Kidney (tissue), 14 donors: ENCODE results near the gene ARSH. TPM values are rescaled to one million over a fixed set of nuclear protein-coding genes. Genes with fewer than 3 reads are reported as not detected.

Source experiments
- DNase-seq, 5 donors: peaks; one replicate each; pipeline ENCODE4 v3.0.0-alpha.2; 2013 to 2020
- FAIRE-seq: peaks from 2 replicates; lab custom pipeline; 2012; peaks lifted over from hg19 to GRCh38; lab: Jason Lieb, UNC
- H3K27ac ChIP-seq, 2 donors: one replicate each; pipeline ENCODE4 v1.7.0; 2013; ENCODE audit warnings: low read depth in 2 of 2, low read length in 2 of 2, inconsistent platforms in 1 of 2
- H3K27me3 ChIP-seq: one replicate; pipeline ENCODE4 v1.7.1; 2013; ENCODE audit warnings: low read length, inconsistent platforms; ENCODE audit not compliant: control insufficient read depth, insufficient read depth
- H3K36me3 ChIP-seq, 3 donors: one replicate each; pipeline versions ENCODE4 v1.7.0 to v1.7.1; 2013; ENCODE audit warnings: low read length in 3 of 3, control low read depth in 1 of 3, inconsistent platforms in 1 of 3; ENCODE audit not compliant: insufficient read depth in 3 of 3, control insufficient read depth in 2 of 3
- H3K4me1 ChIP-seq, 3 donors: one replicate each; pipeline versions ENCODE4 v1.7.0 to v1.7.1; 2013; ENCODE audit warnings: low read length in 3 of 3, inconsistent platforms in 1 of 3, low read depth in 1 of 3; ENCODE audit not compliant: control insufficient read depth in 2 of 3, insufficient read depth in 2 of 3
- H3K4me3 ChIP-seq, 3 donors: one replicate each; pipeline versions ENCODE4 v1.7.0 to v1.8.1; 2013; ENCODE audit warnings: low read length in 3 of 3, control low read depth in 1 of 3, inconsistent platforms in 1 of 3
- H3K9ac ChIP-seq, 3 donors: one replicate each; pipeline versions ENCODE4 v1.7.0 to v1.7.1; 2013; ENCODE audit warnings: low read length in 3 of 3, control low read depth in 1 of 3, inconsistent platforms in 1 of 3
- H3K9me3 ChIP-seq, 3 donors: one replicate each; pipeline versions ENCODE4 v1.7.0 to v1.7.1; 2013; ENCODE audit warnings: low read length in 3 of 3, control low read depth in 1 of 3, inconsistent platforms in 1 of 3; ENCODE audit not compliant: control insufficient read depth in 2 of 3, insufficient read depth in 1 of 3
- intact Hi-C: fragments of 100-400 bp; cut with DNase I; formaldehyde crosslinking; loops from one replicate; pipeline ENCODE4 v1.11.1; 2022
- polyA plus RNA-seq: library from polyadenylated mRNA; stranded (reverse); fragments of 350-450 nt; fragmentation: Illumina TruSeq; extraction: RNeasy Lipid Tissue Mini Kit (QIAGEN cat#74804); gene quantifications from one replicate; pipeline ENCODE4 v1.2.3, GENCODE V29; 2014; ENCODE audit warnings: low read depth, low replicate concordance; ENCODE audit not compliant: insufficient read depth
- total RNA-seq: library from RNA; stranded (reverse); fragmentation: NEBNext Ultra II Directional; extraction: Animal tissue kit (Norgen Biotek cat#: 25700); gene quantifications from one replicate; pipeline ENCODE4 v1.2.1, GENCODE V29; 2021
- TF ChIP-seq, protein P1 (sequence below): IDR thresholded peaks from 3 replicates; pipeline ENCODE4 v1.5.1; 2012; ENCODE audit warnings: mild to moderate bottlenecking, moderate library complexity, borderline replicate concordance; ENCODE audit not compliant: insufficient read depth; ENCODE audit errors: extremely low read depth
- donor health status: control.
- donor health status: control.
- donor health status: control.
- donor health status: control.
- donor health status: control.
- donor health status: DM: yes; HTN: yes; CAD: no.
- donor health status: Normal renal cell carcinoma (clear cell type).

Gene ARSH
- total and polyA plus RNA-seq, 2 donors from 2014 or later = not detected

DNA sequence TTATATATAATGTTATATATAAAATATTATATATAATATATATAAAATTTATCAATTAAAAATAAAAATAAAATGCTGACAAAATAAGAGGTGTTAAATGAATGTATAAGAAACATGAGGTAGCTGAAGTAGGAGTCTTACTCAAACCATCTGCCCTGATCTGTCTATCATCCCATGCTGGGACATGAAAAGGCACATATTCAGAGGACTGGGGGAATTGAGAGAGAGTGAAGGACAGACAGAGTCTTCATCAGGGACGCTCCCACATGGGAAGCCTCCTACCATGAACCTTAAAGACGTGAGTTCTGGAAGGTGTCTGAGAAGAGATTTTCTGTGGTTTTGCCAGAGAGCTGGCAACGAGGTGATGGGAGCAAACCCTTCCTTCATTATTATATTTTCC, 30.9 kb downstream of the ARSH start:
- Histone ChIP-seq H3K9ac (no peak overlapping the region), H3K4me1 (no peaks in the 10 kb centered on the region), H3K36me3 (no peaks in the 10 kb centered on the region), H3K9me3 (no peaks in the 10 kb centered on the region), H3K27me3 (no peaks in the 10 kb centered on the region), H3K4me3 (no peak overlapping the region), H3K27ac (no peak overlapping the region)
- FAIRE-seq = no peak
- intact Hi-C loops = no loop called here
- peak in 1 of 5 donors; percentile 10 for DNase-seq
- TF ChIP-seq, protein P1, sequence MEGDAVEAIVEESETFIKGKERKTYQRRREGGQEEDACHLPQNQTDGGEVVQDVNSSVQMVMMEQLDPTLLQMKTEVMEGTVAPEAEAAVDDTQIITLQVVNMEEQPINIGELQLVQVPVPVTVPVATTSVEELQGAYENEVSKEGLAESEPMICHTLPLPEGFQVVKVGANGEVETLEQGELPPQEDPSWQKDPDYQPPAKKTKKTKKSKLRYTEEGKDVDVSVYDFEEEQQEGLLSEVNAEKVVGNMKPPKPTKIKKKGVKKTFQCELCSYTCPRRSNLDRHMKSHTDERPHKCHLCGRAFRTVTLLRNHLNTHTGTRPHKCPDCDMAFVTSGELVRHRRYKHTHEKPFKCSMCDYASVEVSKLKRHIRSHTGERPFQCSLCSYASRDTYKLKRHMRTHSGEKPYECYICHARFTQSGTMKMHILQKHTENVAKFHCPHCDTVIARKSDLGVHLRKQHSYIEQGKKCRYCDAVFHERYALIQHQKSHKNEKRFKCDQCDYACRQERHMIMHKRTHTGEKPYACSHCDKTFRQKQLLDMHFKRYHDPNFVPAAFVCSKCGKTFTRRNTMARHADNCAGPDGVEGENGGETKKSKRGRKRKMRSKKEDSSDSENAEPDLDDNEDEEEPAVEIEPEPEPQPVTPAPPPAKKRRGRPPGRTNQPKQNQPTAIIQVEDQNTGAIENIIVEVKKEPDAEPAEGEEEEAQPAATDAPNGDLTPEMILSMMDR = no peak

DNA sequence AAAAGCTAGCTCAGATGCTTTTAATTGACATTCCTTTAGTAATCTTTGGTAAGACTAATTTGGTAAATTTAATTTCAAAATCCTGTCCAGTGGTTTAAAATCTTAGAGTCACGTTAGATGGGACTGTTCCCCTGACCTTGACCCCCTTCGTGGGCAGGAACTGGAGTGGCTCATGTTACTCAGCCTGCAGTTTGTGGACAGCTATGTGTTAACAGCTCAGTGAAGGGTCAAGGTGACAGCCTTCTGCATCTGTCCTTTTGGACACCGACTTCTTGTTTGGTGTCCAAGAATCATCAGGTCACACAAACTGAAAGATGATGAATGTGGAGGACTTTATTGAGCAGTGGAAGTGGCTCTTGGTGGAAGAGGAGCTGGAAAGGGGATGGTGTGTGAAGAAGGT, 37.9 kb downstream of the ARSH start:
- Histone ChIP-seq H3K4me1 (no peaks in the 10 kb centered on the region), H3K27ac (peak overlapping the region in 1 of 2 donors; percentile 23), H3K9me3 (no peaks in the 10 kb centered on the region), H3K4me3 (no peak overlapping the region), H3K9ac (no peak overlapping the region), H3K36me3 (no peaks in the 10 kb centered on the region), H3K27me3 (no peaks in the 10 kb centered on the region)
- DNase-seq = no peak
- TF ChIP-seq, protein P1 = no peak
- intact Hi-C loops = no loop called here
- no peak for FAIRE-seq

DNA sequence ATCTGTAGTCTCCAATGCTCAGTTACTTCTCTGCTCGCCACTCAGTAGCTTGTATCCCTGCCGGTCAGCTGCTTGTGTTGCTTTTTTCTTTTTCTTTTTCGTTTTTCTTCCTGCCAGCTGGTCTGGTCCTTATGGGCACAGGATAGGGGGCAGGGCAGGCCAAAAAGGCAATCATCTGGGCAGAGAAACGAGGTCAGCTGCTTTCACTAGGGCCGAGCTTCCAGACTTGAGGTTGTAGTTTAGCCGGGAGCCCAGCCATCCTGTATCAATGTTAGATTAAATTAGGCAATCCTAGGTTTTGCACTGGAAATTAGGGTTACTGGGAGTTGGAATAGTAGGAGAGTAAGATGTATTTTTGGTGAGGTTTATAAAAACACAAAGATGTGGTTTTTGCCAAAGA, 38.3 kb downstream of the ARSH start:
- Histone ChIP-seq H3K9ac (no peak overlapping the region), H3K27me3 (no peaks in the 10 kb centered on the region), H3K36me3 (no peaks in the 10 kb centered on the region), H3K4me1 (no peaks in the 10 kb centered on the region), H3K27ac (peak overlapping the region in 1 of 2 donors; percentile 23), H3K9me3 (no peaks in the 10 kb centered on the region), H3K4me3 (no peak overlapping the region)
- intact Hi-C loops = no loop called here
- no peak for DNase-seq
- no peak for FAIRE-seq
- TF ChIP-seq, protein P1 = no peak
